Ascending aorta (tissue), 2 donors: ENCODE measurements around the gene EFNB3. TPM values are rescaled to one million over a fixed set of nuclear protein-coding genes. Genes with fewer than 3 reads are reported as not detected.
A peak's percentile ranks its signal among the peaks of the same experiment; 100 is the strongest.

Source experiments
- DNase-seq, 2 donors: peaks; one replicate each; pipeline ENCODE4 v3.0.0-alpha.2; 2019; ENCODE audit warnings: low spot score in 2 of 2
- H3K27ac ChIP-seq, 2 donors: fragments of 200-600 bp; sonication (generic); one replicate each; pipeline ENCODE4 v1.5.1; 2016 to 2017; ENCODE audit warnings: mild to moderate bottlenecking in 1 of 2
- H3K27me3 ChIP-seq: fragments of 200-600 bp; sonication (generic); one replicate; pipeline ENCODE4 v1.5.1; 2017
- H3K36me3 ChIP-seq, 2 donors: fragments of 200-600 bp; sonication (generic); one replicate each; pipeline ENCODE4 v1.5.1; 2016
- H3K4me1 ChIP-seq, 2 donors: fragments of 200-600 bp; sonication (generic); one replicate each; pipeline ENCODE4 v1.5.1; 2016 to 2017; ENCODE audit warnings: mild to moderate bottlenecking in 1 of 2
- H3K4me3 ChIP-seq, 2 donors: fragments of 200-600 bp; sonication (generic); one replicate each; pipeline ENCODE4 v1.5.1; 2016 to 2017; ENCODE audit warnings: mild to moderate bottlenecking in 1 of 2
- H3K9me3 ChIP-seq, 2 donors: fragments of 200-600 bp; sonication (generic); one replicate each; pipeline ENCODE4 v1.5.1; 2016
- intact Hi-C: fragments of 100-400 bp; cut with DNase I; formaldehyde crosslinking; loops from one replicate; pipeline ENCODE4 v1.15.1; 2023
- total RNA-seq: library from RNA; depleted of rRNA; stranded (reverse); fragments of >200 nt; gene quantifications from one replicate; pipeline ENCODE4 v1.1.0, GENCODE V29; 2016
- TF ChIP-seq, protein P1 (sequence below), 3 experiments: fragments of 200-600 bp in 2 of 3; fragments of 450-650 bp in 1 of 3; sonication (generic) in 2 of 3; IDR thresholded peaks; one replicate each; pipeline ENCODE4 v1.5.1; 2016 to 2019; ENCODE audit warnings: antibody characterized with exemption in 3 of 3, mild to moderate bottlenecking in 1 of 3, moderate library complexity in 1 of 3

Gene EFNB3
- total RNA-seq, 1 donor from 2014 or later: not detected

- Histone ChIP-seq H3K4me3 (no peak overlapping the region), H3K27ac (no peak overlapping the region), H3K27me3 (peaks cover 5% of the 10 kb centered on the region), H3K9me3 (no peaks in the 10 kb centered on the region), H3K36me3 (peaks cover 9 to 27% of the 10 kb centered on the region in 2 donors), H3K4me1 (peaks cover 6 to 11% of the 10 kb centered on the region in 2 donors)
- TF ChIP-seq, protein P1, sequence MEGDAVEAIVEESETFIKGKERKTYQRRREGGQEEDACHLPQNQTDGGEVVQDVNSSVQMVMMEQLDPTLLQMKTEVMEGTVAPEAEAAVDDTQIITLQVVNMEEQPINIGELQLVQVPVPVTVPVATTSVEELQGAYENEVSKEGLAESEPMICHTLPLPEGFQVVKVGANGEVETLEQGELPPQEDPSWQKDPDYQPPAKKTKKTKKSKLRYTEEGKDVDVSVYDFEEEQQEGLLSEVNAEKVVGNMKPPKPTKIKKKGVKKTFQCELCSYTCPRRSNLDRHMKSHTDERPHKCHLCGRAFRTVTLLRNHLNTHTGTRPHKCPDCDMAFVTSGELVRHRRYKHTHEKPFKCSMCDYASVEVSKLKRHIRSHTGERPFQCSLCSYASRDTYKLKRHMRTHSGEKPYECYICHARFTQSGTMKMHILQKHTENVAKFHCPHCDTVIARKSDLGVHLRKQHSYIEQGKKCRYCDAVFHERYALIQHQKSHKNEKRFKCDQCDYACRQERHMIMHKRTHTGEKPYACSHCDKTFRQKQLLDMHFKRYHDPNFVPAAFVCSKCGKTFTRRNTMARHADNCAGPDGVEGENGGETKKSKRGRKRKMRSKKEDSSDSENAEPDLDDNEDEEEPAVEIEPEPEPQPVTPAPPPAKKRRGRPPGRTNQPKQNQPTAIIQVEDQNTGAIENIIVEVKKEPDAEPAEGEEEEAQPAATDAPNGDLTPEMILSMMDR (IDR thresholded peaks at IDR 0.05): no peak
- intact Hi-C loops: no loop called here
- DNase-seq: no peak
Measured at GRCh38 chr17:7702776-7703175, 2.2 kb upstream of the EFNB3 start.

- no peak overlapping the region for H3K27ac ChIP-seq
- H3K36me3 ChIP-seq: peaks cover 9 to 27% of the 10 kb centered on the region in 2 donors
- TF ChIP-seq, protein P1 (IDR thresholded peaks at IDR 0.05): no peak
- H3K4me3 ChIP-seq: no peak overlapping the region
- intact Hi-C loops: no loop called here
- DNase-seq: no peak
- peaks cover 5% of the 10 kb centered on the region for H3K27me3 ChIP-seq
- H3K9me3 ChIP-seq: no peaks in the 10 kb centered on the region
- H3K4me1 ChIP-seq: peaks cover 6 to 11% of the 10 kb centered on the region in 2 donors
Measured at GRCh38 chr17:7703584-7704479, 1.2 kb upstream of the EFNB3 start.

DNA sequence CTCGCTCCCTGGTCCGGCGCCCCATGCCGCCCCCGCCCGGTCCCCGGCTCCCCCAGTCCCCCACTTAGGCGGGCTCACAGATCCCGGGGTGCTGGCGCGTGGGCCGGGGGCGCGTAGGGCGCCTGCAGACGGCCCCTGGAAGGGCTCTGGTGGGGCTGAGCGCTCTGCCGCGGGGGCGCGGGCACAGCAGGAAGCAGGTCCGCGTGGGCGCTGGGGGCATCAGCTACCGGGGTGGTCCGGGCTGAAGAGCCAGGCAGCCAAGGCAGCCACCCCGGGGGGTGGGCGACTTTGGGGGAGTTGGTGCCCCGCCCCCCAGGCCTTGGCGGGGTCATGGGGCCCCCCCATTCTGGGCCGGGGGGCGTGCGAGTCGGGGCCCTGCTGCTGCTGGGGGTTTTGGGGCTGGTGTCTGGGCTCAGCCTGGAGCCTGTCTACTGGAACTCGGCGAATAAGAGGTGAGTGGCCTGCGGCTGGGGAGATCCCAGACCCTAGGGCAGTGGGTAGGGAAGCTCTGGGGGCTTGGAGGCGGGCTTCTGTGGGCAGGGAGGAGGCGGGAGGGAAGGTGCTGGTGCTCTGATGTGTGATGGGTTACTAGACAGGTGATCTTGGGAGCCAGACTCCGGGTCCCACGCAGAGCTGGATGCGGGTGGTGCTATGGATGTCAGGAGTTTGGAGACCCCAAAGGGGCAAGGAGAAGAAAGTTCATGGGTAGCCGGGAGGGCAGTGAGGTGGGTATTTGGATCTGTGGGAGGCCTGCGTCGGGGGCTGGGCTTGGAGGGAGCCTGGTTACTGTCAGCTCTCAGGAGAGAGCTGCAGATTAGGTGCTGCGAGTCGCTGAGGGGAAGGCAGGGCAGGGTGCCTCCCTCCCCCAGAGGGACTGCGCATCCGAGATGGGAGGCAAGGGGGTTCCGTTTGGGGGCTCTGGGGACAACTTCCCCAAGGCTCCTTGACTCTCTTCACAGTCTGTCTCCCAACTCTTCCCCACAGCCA, 560 bp downstream of the EFNB3 start:
- H3K27me3 ChIP-seq: peaks cover 5% of the 10 kb centered on the region

GRCh38 chr17:7706631-7707354, 1.8 kb downstream of the EFNB3 start:
- Histone ChIP-seq H3K9me3 (no peaks in the 10 kb centered on the region), H3K27me3 (peaks cover 5% of the 10 kb centered on the region), H3K36me3 (peaks cover 1 to 14% of the 10 kb centered on the region in 2 donors), H3K4me3 (no peak overlapping the region), H3K27ac (no peak overlapping the region), H3K4me1 (peaks cover 6 to 11% of the 10 kb centered on the region in 2 donors)
- intact Hi-C loops: no loop called here
- TF ChIP-seq, protein P1 (IDR thresholded peaks at IDR 0.05): no peak
- DNase-seq: no peak

More for the DNA sequence above, 560 bp downstream of the EFNB3 start:
- Histone ChIP-seq H3K4me1 (peaks cover 6 to 11% of the 10 kb centered on the region in 2 donors), H3K36me3 (peaks cover 9 to 24% of the 10 kb centered on the region in 2 donors), H3K4me3 (peak overlapping the region; percentile 41 to 43), H3K27ac (no peak overlapping the region), H3K9me3 (no peaks in the 10 kb centered on the region)
- DNase-seq: no peak
- TF ChIP-seq, protein P1 (IDR thresholded peaks at IDR 0.05): no peak
- intact Hi-C loops: no loop called here

DNA sequence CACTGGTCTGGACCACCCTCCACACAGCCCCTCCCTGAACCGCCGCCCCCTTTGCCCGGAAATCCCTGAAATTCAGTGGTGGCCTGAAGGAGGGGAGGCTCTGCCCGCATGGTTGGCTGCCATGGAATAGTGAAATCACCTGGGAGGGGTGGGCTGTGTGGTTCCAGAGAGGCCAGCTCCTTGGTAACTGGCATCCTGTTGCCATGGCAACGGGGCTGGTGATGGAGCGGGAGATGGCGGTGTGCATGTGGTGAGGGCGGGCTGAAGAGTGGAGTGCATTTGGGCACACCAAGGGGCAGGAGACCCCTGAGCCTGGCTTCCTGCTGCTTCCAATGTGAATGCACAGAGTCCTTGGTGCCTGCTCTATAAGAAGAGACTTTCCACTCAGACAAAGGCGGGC, 2.4 kb downstream of the EFNB3 start:
- H3K27ac ChIP-seq: no peak overlapping the region
- peaks cover 6 to 11% of the 10 kb centered on the region in 2 donors for H3K4me1 ChIP-seq
- no peak overlapping the region for H3K4me3 ChIP-seq
- H3K36me3 ChIP-seq: peaks cover 0 to 7% of the 10 kb centered on the region in 2 donors
- peaks cover 5% of the 10 kb centered on the region for H3K27me3 ChIP-seq
- no peak for DNase-seq
- TF ChIP-seq, protein P1 (IDR thresholded peaks at IDR 0.05): no peak
- intact Hi-C loops: no loop called here
- H3K9me3 ChIP-seq: no peaks in the 10 kb centered on the region
